Globus pallidus (tissue), 1 donor: ENCODE data around the gene MRGPRG.

Experiments
- DNase-seq: peaks from one replicate; pipeline ENCODE4 v3.0.0-alpha.2; 2015; ENCODE audit warnings: low spot score

The MRGPRG gene

GRCh38 chr11:3195251-3196160 lies 23.1 kb downstream of the MRGPRG start:
- DNase-seq: no peak

- no peak for DNase-seq
Observed at GRCh38 chr11:3194016-3194816, 24.4 kb downstream of the MRGPRG start.

GRCh38 chr11:3193373-3194015 lies 25.1 kb downstream of the MRGPRG start:
- DNase-seq: no peak

GRCh38 chr11:3192511-3193372 lies 25.9 kb downstream of the MRGPRG start:
- no peak for DNase-seq

GRCh38 chr11:3191586-3192324 lies 26.9 kb downstream of the MRGPRG start:
- DNase-seq: no peak

GRCh38 chr11:3190600-3190999 lies 28.0 kb downstream of the MRGPRG start:
- DNase-seq: no peak

GRCh38 chr11:3189886-3190583 lies 28.6 kb downstream of the MRGPRG start:
- no peak for DNase-seq

GRCh38 chr11:3189196-3189843 lies 29.3 kb downstream of the MRGPRG start:
- no peak for DNase-seq

GRCh38 chr11:3188496-3189195 lies 30.0 kb downstream of the MRGPRG start:
- DNase-seq: no peak

GRCh38 chr11:3186166-3186953 lies 32.3 kb downstream of the MRGPRG start:
- no peak for DNase-seq

- no peak for DNase-seq
Observed at GRCh38 chr11:3184732-3185347, 33.8 kb downstream of the MRGPRG start.

GRCh38 chr11:3183523-3183922 lies 35.1 kb downstream of the MRGPRG start:
- DNase-seq: no peak

- no peak for DNase-seq
Observed at GRCh38 chr11:3182462-3182852, 36.2 kb downstream of the MRGPRG start.

- DNase-seq: no peak
Observed at GRCh38 chr11:3181725-3182461, 36.7 kb downstream of the MRGPRG start.

- DNase-seq: no peak
Observed at GRCh38 chr11:3180869-3181268, 37.7 kb downstream of the MRGPRG start.

GRCh38 chr11:3178349-3178748 lies 40.3 kb downstream of the MRGPRG start:
- no peak for DNase-seq

- DNase-seq: no peak
Observed at GRCh38 chr11:3177931-3178330, 40.7 kb downstream of the MRGPRG start.
